B cell (primary cell): ENCODE data around the gene APOE. TPM values are rescaled to one million over a fixed set of nuclear protein-coding genes. Genes with fewer than 3 reads are reported as not detected.

ENCODE experiments used
- ATAC-seq: fragments of 200-7000 bp; cut with Tn5 transposase; one replicate; pipeline ENCODE4 v1.10.0; 2021; ENCODE audit warnings: low read depth, mild to moderate bottlenecking, moderate number of reproducible peaks, moderate library complexity
- CTCF ChIA-PET: fragments of 350-600 bp; sonication (Branson Sonifier 250); formaldehyde crosslinking; loops from one replicate; lab custom pipeline; 2021; ENCODE audit warnings: antibody characterized with exemption, inconsistent platforms; lab: Charles Lee
- POLR2A ChIA-PET: fragments of 350-600 bp; sonication (Branson Sonifier 250); formaldehyde crosslinking; loops from one replicate; lab custom pipeline; 2021; ENCODE audit warnings: antibody characterized with exemption; lab: Charles Lee
- DNase-seq: peaks from one replicate; pipeline ENCODE4 v3.0.0; 2013
- H2AFZ ChIP-seq: 2 replicates; pipeline ENCODE4 v1.6.1; 2012; ENCODE audit warnings: mild to moderate bottlenecking, low read depth, low read length; ENCODE audit not compliant: insufficient read depth, poor library complexity, severe bottlenecking
- H3K27ac ChIP-seq, 2 donors: 1 replicate in 1 of 2; 2 replicates in 1 of 2; pipeline ENCODE4 v1.5.1; 2012 to 2013; ENCODE audit warnings: low read length in 2 of 2, mild to moderate bottlenecking in 2 of 2, moderate library complexity in 1 of 2
- H3K27me3 ChIP-seq, 4 experiments: fragments of 200-600 bp in 1 of 4; sonication (generic) in 1 of 4; replicated peaks in 1 of 4; 1 replicate in 2 of 4; 2 replicates in 2 of 4; pipeline versions ENCODE4 v1.6.1 to v1.7.0; 2013 to 2016; ENCODE audit warnings: low read length in 3 of 4, mild to moderate bottlenecking in 2 of 4, mixed read lengths in 1 of 4, moderate library complexity in 1 of 4; ENCODE audit not compliant: insufficient read depth in 4 of 4, control insufficient read depth in 3 of 4; ENCODE audit errors: control extremely low read depth in 1 of 4
- H3K36me3 ChIP-seq, 2 experiments: replicated peaks in 1 of 2; 1 replicate in 1 of 2; 2 replicates in 1 of 2; pipeline versions ENCODE4 v1.6.1 to v1.7.1; 2013; ENCODE audit warnings: low read length in 1 of 2; ENCODE audit not compliant: insufficient read depth in 2 of 2, control insufficient read depth in 1 of 2; ENCODE audit errors: control extremely low read depth in 1 of 2, extremely low read depth in 1 of 2
- H3K4me1 ChIP-seq, 2 donors: fragments of 200-600 bp in 1 of 2; sonication (generic) in 1 of 2; 1 replicate in 1 of 2; 2 replicates in 1 of 2; pipeline versions ENCODE4 v1.5.1 to v1.6.1; 2013 to 2017; ENCODE audit warnings: low read length in 2 of 2; ENCODE audit not compliant: control insufficient read depth in 2 of 2, insufficient read depth in 2 of 2
- H3K4me2 ChIP-seq: replicated peaks from 2 replicates; pipeline ENCODE3; 2012; ENCODE audit warnings: mild to moderate bottlenecking, low read depth, low read length; ENCODE audit not compliant: poor library complexity, severe bottlenecking
- H3K4me3 ChIP-seq, 5 experiments: fragments of 200-600 bp in 1 of 5; sonication (generic) in 1 of 5; 1 replicate in 3 of 5; 2 replicates in 2 of 5; pipeline versions ENCODE4 v1.5.1 to v1.7.0; 2011 to 2016; ENCODE audit warnings: low read length in 4 of 5, mild to moderate bottlenecking in 4 of 5, low read depth in 2 of 5, control low read depth in 1 of 5, moderate library complexity in 1 of 5; ENCODE audit not compliant: insufficient read depth in 1 of 5; ENCODE audit errors: control extremely low read depth in 1 of 5, extremely low read depth in 1 of 5
- H3K79me2 ChIP-seq: fragments of 200-600 bp; sonication (generic); one replicate; pipeline ENCODE4 v1.6.0; 2016; ENCODE audit warnings: low read length; ENCODE audit not compliant: control insufficient read depth, insufficient read depth
- H3K9ac ChIP-seq: fragments of 200-600 bp; sonication (generic); 2 replicates; pipeline ENCODE4 v1.6.1; 2017; ENCODE audit warnings: mild to moderate bottlenecking, low read length, moderate library complexity
- H3K9me3 ChIP-seq, 3 donors: one replicate each; pipeline versions ENCODE4 v1.6.1 to v1.7.1; 2013; ENCODE audit warnings: low read length in 2 of 3; ENCODE audit not compliant: control insufficient read depth in 2 of 3, insufficient read depth in 1 of 3; ENCODE audit errors: control extremely low read depth in 1 of 3
- H4K20me1 ChIP-seq: 2 replicates; pipeline ENCODE4 v1.6.0; 2012; ENCODE audit warnings: mild to moderate bottlenecking, low read length; ENCODE audit not compliant: insufficient read depth, control insufficient read depth, poor library complexity, severe bottlenecking
- H3K27ac Mint-ChIP-seq: one replicate; pipeline ENCODE4 v1.8.0; 2021; ENCODE audit warnings: mixed read lengths
- H3K27me3 Mint-ChIP-seq: one replicate; pipeline ENCODE4 v1.8.0; 2021; ENCODE audit warnings: mixed read lengths
- H3K4me1 Mint-ChIP-seq: one replicate; pipeline ENCODE4 v1.8.0; 2021; ENCODE audit warnings: mixed read lengths
- H3K4me3 Mint-ChIP-seq: one replicate; pipeline ENCODE4 v1.8.0; 2021; ENCODE audit warnings: mixed read lengths
- H3K9me3 Mint-ChIP-seq: one replicate; pipeline ENCODE4 v1.8.0; 2022; ENCODE audit warnings: mixed read lengths; ENCODE audit not compliant: insufficient read depth
- EZH2 ChIP-seq: IDR thresholded peaks from 2 replicates; pipeline ENCODE4 v1.6.1; 2012; ENCODE audit warnings: borderline replicate concordance, low read depth, mild to moderate bottlenecking, moderate library complexity, low read length; ENCODE audit not compliant: insufficient read depth, poor library complexity, severe bottlenecking
- WGBS: methylation state at CpG from one replicate; pipeline ENCODE4 v1.1.5; 2013; ENCODE audit warnings: missing lambda C conversion rate; ENCODE audit not compliant: insufficient coverage; 5-methylcytosine and 5-hydroxymethylcytosine counted together
- intact Hi-C: fragments of 100-400 bp; cut with micrococcal nuclease; formaldehyde crosslinking; loops from one replicate; pipeline ENCODE4 v1.10.0; 2022
- polyA plus RNA-seq: library from polyadenylated mRNA; depleted of rRNA; stranded (reverse); fragments of >200 nt; gene quantifications from 2 replicates; pipeline ENCODE4 v1.2.3, GENCODE V29; 2012
- total RNA-seq, 2 donors: library from RNA; stranded (reverse); fragments of 120-200 nt in 1 of 2; gene quantifications; 1 replicate in 1 of 2; 2 replicates in 1 of 2; pipeline versions ENCODE4 v1.2.3 to v1.2.4, GENCODE V29; 2013 to 2022
- TF ChIP-seq, protein P1 (sequence below): fragments of 200-600 bp; IDR thresholded peaks from one replicate; pipeline ENCODE4 v1.8.0; 2022; ENCODE audit warnings: antibody characterized with exemption, mild to moderate bottlenecking

APOE gene
- total and polyA plus RNA-seq, 2 donors (not counting 1 experiment from before 2014, with no cell fraction given): 0.74 to 2.8 TPM

DNA sequence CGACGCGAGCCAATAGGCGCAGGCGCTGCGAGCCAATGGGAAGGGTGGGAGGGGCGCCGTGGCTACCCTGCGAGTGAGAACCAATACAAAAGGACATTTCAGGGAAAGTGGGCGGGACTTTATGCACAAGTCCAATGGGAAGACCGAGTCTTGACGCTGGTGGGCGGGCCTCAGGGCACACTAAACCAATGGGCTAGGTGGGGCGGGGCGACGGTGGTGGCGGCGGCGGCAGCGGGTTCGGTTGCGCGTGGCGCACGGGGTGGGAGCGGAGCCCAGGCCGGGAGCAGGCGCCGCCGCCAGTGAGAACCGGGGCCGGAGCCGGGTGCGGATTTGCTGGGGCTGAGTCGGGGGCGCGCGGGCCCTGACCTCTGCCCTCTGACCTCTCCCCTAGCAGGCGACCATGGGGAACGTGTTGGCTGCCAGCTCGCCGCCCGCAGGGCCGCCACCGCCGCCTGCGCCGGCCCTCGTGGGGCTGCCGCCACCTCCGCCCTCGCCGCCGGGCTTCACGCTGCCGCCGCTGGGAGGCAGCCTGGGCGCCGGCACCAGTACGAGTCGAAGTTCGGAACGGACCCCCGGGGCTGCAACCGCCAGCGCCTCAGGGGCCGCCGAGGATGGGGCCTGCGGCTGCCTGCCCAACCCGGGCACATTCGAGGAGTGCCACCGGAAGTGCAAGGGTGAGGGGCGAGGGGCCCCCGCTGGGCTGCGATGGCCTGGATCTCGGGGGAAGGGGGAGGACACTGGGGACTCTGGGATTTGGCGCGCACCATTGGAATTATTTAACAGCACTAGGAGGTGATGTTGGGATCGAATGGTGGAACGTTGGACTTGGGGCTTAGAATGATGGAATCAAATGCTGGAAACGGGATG, 14.3 kb upstream of the APOE start, which contains the start of gene TOMM40:
Gene TOMM40, plus strand, starts transcription at position 239 of the 867 bp plus-strand sequence. Its CDS starts 162 bp downstream, at position 401.
- H3K4me1 ChIP-seq: peaks cover 16 to 21% of the 10 kb centered on the region in 2 donors
- DNase-seq (no peak), ATAC-seq (no peak)
- H3K9me3 ChIP-seq: peaks cover 0 to 3% (median 0%) of the 10 kb centered on the region in 3 donors
- POLR2A ChIA-PET: interaction anchor here (0.6 to 1.4 kb wide), 5 partner anchors 64 to 1727 kb away, joined by 3 to 10 read pairs (median 6); partner anchors contain the start of genes CLASRP and CLPTM1
- Mint-ChIP-seq H3K27me3 (no peaks in the 10 kb centered on the region), H3K4me1 (peaks cover 29% of the 10 kb centered on the region), H3K9me3 (no peaks in the 10 kb centered on the region), H3K27ac (peak within 1 kb of the TSS; percentile 94), H3K4me3 (peak within 1 kb of the TSS; percentile 92)
- H2AFZ ChIP-seq: peak within 1 kb of the TSS; percentile 83
- no peaks in the 10 kb centered on the region for H3K27me3 ChIP-seq
- peak within 1 kb of the TSS; percentile 77 for H3K4me2 ChIP-seq
- H3K4me3 ChIP-seq: peak within 1 kb of the TSS; percentile 65 to 90 (median 73)
- peaks cover 7% of the 10 kb centered on the region for H4K20me1 ChIP-seq
- peak within 1 kb of the TSS; percentile 87 to 98 for H3K27ac ChIP-seq
- peaks cover 19% of the 10 kb centered on the region for H3K79me2 ChIP-seq
- CTCF ChIA-PET: interaction anchor here (0.5 to 1.4 kb wide), 3 partner anchors 24 to 298 kb away, joined by 3 to 5 read pairs (median 3); no protein-coding TSS in a partner anchor
- under 1% methylated on average over 81 of the region's 81 CpGs for WGBS
- TF ChIP-seq EZH2: no peak
- TF ChIP-seq, protein P1, sequence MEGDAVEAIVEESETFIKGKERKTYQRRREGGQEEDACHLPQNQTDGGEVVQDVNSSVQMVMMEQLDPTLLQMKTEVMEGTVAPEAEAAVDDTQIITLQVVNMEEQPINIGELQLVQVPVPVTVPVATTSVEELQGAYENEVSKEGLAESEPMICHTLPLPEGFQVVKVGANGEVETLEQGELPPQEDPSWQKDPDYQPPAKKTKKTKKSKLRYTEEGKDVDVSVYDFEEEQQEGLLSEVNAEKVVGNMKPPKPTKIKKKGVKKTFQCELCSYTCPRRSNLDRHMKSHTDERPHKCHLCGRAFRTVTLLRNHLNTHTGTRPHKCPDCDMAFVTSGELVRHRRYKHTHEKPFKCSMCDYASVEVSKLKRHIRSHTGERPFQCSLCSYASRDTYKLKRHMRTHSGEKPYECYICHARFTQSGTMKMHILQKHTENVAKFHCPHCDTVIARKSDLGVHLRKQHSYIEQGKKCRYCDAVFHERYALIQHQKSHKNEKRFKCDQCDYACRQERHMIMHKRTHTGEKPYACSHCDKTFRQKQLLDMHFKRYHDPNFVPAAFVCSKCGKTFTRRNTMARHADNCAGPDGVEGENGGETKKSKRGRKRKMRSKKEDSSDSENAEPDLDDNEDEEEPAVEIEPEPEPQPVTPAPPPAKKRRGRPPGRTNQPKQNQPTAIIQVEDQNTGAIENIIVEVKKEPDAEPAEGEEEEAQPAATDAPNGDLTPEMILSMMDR: no peak
- peaks cover 0 to 37% of the 10 kb centered on the region in 2 experiments for H3K36me3 ChIP-seq
- H3K9ac ChIP-seq: peak within 1 kb of the TSS; percentile 74
- intact Hi-C loops: loop anchor here (2.0 kb wide), 2 partner anchors 480 to 802 kb away; partner anchors contain the start of genes ERCC2 and QPCTL
